Ascending aorta (tissue), 2 donors: ENCODE results near the gene MYO1C. TPM values are rescaled to one million over a fixed set of nuclear protein-coding genes. Genes with fewer than 3 reads are reported as not detected.

Experiments used
- DNase-seq, 2 donors: peaks; one replicate each; pipeline ENCODE4 v3.0.0-alpha.2; 2019; ENCODE audit warnings: low spot score in 2 of 2
- H3K27ac ChIP-seq, 2 donors: fragments of 200-600 bp; sonication (generic); one replicate each; pipeline ENCODE4 v1.5.1; 2016 to 2017; ENCODE audit warnings: mild to moderate bottlenecking in 1 of 2
- H3K27me3 ChIP-seq: fragments of 200-600 bp; sonication (generic); one replicate; pipeline ENCODE4 v1.5.1; 2017
- H3K36me3 ChIP-seq, 2 donors: fragments of 200-600 bp; sonication (generic); one replicate each; pipeline ENCODE4 v1.5.1; 2016
- H3K4me1 ChIP-seq, 2 donors: fragments of 200-600 bp; sonication (generic); one replicate each; pipeline ENCODE4 v1.5.1; 2016 to 2017; ENCODE audit warnings: mild to moderate bottlenecking in 1 of 2
- H3K4me3 ChIP-seq, 2 donors: fragments of 200-600 bp; sonication (generic); one replicate each; pipeline ENCODE4 v1.5.1; 2016 to 2017; ENCODE audit warnings: mild to moderate bottlenecking in 1 of 2
- H3K9me3 ChIP-seq, 2 donors: fragments of 200-600 bp; sonication (generic); one replicate each; pipeline ENCODE4 v1.5.1; 2016
- intact Hi-C: fragments of 100-400 bp; cut with DNase I; formaldehyde crosslinking; loops from one replicate; pipeline ENCODE4 v1.15.1; 2023
- total RNA-seq: library from RNA; depleted of rRNA; stranded (reverse); fragments of >200 nt; gene quantifications from one replicate; pipeline ENCODE4 v1.1.0, GENCODE V29; 2016
- TF ChIP-seq, protein P1 (sequence below), 3 experiments: fragments of 200-600 bp in 2 of 3; fragments of 450-650 bp in 1 of 3; sonication (generic) in 2 of 3; IDR thresholded peaks; one replicate each; pipeline ENCODE4 v1.5.1; 2016 to 2019; ENCODE audit warnings: antibody characterized with exemption in 3 of 3, mild to moderate bottlenecking in 1 of 3, moderate library complexity in 1 of 3

MYO1C gene
- total RNA-seq, 1 donor from 2014 or later = 251 TPM

DNA sequence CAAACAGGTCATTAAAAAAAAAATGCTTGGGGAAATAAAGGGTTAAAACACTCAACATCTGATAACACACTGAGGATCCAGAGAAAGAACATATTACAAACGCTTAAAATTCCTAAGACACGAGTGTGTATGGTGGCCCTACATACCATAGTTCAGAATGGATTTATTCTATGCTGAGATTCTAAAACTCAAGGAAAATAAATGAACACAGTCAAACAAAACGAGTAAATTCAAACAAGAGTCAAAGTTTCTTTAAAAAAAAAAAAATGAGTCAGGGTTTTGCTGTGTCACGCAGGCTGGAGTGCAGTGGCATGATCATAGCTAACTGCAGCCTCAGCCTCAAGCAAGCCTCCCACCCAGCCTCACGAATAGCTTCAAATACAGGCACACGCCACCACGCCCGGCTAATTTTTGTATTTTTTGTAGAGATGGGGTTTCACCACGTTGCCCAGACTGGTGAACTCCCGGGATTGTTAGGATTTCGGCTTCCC is 53.8 kb downstream of the MYO1C start:
- peaks cover 0 to 9% of the 10 kb centered on the region in 2 donors for H3K4me1 ChIP-seq
- peak overlapping the region in 1 of 2 donors; percentile 23 for H3K27ac ChIP-seq
- TF ChIP-seq, protein P1, sequence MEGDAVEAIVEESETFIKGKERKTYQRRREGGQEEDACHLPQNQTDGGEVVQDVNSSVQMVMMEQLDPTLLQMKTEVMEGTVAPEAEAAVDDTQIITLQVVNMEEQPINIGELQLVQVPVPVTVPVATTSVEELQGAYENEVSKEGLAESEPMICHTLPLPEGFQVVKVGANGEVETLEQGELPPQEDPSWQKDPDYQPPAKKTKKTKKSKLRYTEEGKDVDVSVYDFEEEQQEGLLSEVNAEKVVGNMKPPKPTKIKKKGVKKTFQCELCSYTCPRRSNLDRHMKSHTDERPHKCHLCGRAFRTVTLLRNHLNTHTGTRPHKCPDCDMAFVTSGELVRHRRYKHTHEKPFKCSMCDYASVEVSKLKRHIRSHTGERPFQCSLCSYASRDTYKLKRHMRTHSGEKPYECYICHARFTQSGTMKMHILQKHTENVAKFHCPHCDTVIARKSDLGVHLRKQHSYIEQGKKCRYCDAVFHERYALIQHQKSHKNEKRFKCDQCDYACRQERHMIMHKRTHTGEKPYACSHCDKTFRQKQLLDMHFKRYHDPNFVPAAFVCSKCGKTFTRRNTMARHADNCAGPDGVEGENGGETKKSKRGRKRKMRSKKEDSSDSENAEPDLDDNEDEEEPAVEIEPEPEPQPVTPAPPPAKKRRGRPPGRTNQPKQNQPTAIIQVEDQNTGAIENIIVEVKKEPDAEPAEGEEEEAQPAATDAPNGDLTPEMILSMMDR (IDR thresholded peaks at IDR 0.05) = no peak
- H3K27me3 ChIP-seq = no peaks in the 10 kb centered on the region
- no peak overlapping the region for H3K4me3 ChIP-seq
- intact Hi-C loops = no loop called here
- H3K36me3 ChIP-seq = peaks cover 24 to 31% of the 10 kb centered on the region in 2 donors
- DNase-seq = no peak
- H3K9me3 ChIP-seq = no peaks in the 10 kb centered on the region

DNA sequence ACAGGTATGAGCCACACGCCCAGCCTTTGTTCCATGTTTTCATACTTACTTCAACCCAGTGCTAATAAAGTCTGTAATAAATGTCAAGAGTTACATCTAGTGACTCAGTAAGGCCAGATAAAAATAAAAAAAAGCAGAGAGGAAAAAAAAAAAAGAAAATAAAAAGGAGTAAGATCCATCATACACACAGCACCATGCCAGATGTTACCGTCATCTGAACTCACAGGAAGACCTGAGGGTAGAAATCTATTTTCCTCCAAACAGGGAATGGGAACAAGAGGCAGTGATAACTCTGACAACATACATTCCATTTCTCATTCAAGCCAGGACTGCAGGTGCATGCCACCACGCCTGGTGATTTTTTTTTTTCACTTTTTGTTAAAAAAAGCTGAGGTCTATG is 57.2 kb downstream of the MYO1C start:
- H3K9me3 ChIP-seq = no peaks in the 10 kb centered on the region
- H3K4me3 ChIP-seq = no peak overlapping the region
- no peaks in the 10 kb centered on the region for H3K27me3 ChIP-seq
- peaks cover 0 to 9% of the 10 kb centered on the region in 2 donors for H3K4me1 ChIP-seq
- H3K36me3 ChIP-seq = peaks cover 24 to 34% of the 10 kb centered on the region in 2 donors
- DNase-seq = no peak
- no peak overlapping the region for H3K27ac ChIP-seq
- TF ChIP-seq, protein P1 (IDR thresholded peaks at IDR 0.05) = no peak
- intact Hi-C loops = no loop called here

DNA sequence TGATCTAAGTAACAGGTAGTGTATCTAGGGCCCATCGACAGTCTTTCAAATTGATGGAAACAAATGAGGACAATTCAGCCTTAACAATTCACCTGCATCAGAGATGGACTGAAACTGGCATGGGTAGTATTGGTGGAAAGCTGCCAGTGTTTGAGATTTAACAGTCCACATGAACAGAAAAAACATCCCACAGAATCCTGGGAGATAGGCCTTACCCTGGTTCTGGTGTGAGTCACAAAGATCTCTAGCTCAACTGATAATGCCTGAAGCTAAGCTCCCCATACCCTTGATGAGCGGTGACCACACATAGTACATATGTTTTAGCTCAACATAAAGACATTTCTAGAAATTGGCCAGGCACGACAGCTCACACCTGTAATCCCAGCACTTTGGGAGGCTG is 58.3 kb downstream of the MYO1C start:
- peaks cover 0 to 9% of the 10 kb centered on the region in 2 donors for H3K4me1 ChIP-seq
- no peaks in the 10 kb centered on the region for H3K27me3 ChIP-seq
- no peak for DNase-seq
- TF ChIP-seq, protein P1 (IDR thresholded peaks at IDR 0.05) = no peak
- H3K4me3 ChIP-seq = no peak overlapping the region
- peaks cover 28 to 37% of the 10 kb centered on the region in 2 donors for H3K36me3 ChIP-seq
- no peaks in the 10 kb centered on the region for H3K9me3 ChIP-seq
- H3K27ac ChIP-seq = no peak overlapping the region
- intact Hi-C loops = no loop called here

DNA sequence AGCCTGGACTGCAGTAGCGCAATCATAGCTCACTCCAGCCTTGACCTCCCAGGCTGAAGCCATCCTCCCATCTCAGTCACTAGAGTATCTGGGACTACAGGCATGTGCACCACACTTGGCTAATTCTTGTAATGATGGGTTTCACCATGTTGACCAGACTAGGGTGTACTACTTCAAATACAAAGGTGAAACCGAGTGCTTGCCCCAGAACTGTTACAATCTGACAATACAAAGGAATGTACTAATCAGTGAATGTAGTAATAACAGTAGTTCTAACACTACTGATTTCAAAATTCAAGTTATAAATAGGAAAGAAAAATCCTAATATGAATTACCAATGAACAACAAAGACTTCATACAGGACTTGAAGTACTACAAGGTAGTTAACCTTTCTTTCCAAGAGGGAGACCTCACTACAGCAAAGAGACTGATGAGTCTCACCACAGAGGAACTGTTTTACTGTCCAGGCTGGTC is 60.8 kb downstream of the MYO1C start:
- intact Hi-C loops = no loop called here
- DNase-seq = no peak
- TF ChIP-seq, protein P1 (IDR thresholded peaks at IDR 0.05) = no peak
- H3K4me1 ChIP-seq = no peaks in the 10 kb centered on the region
- H3K9me3 ChIP-seq = no peaks in the 10 kb centered on the region
- no peaks in the 10 kb centered on the region for H3K27me3 ChIP-seq
- H3K4me3 ChIP-seq = no peak overlapping the region
- H3K36me3 ChIP-seq = peaks cover 28 to 34% of the 10 kb centered on the region in 2 donors
- no peak overlapping the region for H3K27ac ChIP-seq

DNA sequence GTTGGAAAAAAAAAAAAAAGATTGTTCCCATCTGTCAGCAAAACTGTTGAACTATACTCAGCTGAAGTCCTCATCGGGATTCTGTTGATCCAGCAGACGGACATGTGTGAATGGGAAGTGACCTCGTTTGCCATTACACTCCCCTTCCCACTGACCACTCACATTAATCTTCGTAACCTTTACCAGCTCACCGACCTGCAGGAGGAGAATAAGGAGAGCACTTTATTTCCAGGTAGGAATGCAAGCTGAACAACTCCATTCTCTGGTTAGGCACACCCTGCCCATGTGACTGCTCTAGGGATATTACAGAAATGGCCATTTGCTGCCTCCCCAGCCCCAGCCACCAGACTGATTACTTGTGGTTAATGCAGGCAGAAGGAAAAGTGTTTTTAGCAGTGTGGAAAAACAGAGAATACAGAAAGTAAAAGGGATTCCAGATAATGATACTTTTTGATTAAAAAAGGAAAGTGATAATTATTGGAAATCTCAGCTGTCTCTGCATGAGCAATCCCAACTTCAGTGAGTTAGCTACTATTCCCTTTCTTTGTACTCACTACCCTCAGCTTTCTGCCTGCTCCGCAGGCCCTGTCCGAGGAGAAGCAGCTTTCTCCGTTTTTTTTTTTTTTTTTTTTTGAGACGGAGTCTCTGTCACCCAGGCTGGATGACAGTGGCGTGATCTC is 68.9 kb downstream of the MYO1C start:
- TF ChIP-seq, protein P1 (IDR thresholded peaks at IDR 0.05) = no peak
- intact Hi-C loops = loop anchor here (1.0 kb wide), 1 partner anchor 32 kb away; no protein-coding TSS in a partner anchor
- Histone ChIP-seq H3K27ac (peak overlapping the region; percentile 66 to 72), H3K27me3 (no peaks in the 10 kb centered on the region), H3K4me3 (no peak overlapping the region), H3K4me1 (peaks cover 3 to 13% of the 10 kb centered on the region in 2 donors), H3K9me3 (no peaks in the 10 kb centered on the region), H3K36me3 (peaks cover 17 to 51% of the 10 kb centered on the region in 2 donors)
- DNase-seq = no peak
